ENCODE results near the gene FAM117B. TPM values are rescaled to one million over a fixed set of nuclear protein-coding genes. Genes with fewer than 3 reads are reported as not detected.
"Not testable (repeated sequence)": the region's sequence is repeated elsewhere in the genome, so short reads cannot be mapped to it uniquely, and the experiment has no call there.

The FAM117B gene
- polyA plus RNA-seq, 3 donors = 27.9 to 36.4 (median 29.4) TPM

DNA sequence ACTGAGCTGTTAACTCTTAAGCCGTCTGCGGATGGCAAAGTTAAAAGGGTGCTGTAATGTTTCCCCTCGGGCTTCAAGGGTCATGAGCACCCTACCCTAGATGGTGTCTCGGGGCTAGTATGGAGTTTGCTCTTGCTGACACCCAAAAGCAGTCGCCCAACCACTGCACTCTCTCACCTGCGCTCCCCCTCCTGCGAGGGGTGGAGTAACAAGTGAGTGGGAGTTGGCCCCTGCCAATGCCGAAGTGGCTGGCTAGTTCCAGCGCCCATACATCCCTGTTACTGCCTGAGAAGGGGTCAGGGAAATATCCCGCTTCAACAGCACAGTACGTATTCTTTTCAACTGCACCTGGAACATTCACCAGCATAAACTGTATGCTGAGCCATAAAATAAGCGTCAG, 47.5 kb downstream of the FAM117B start:
- DNase-seq (ENCODE audit: extremely low read depth in 1 of 11, low read depth in 9 of 11, low spot score in 4 of 11) = no peak

DNA sequence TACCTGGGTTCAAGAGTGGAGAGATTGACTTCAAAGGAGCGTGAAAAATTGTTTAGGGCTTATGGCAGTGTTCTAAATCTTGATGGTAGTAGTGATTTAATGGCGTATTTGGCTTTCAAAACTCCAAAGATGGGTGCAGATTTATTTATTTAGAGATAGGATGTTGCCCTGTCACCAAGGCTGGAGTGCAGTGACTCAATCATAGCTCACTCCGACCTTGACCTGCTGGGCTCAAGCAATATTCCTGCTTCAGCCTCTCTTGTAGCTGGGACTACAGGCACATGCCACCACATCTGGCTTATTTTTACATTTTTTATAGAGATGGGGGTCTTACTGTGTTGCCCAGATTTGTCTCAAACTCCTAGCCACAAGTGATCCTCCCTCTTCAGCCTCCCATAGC, 52.5 kb downstream of the FAM117B start:
- DNase-seq (ENCODE audit: extremely low read depth in 1 of 11, low read depth in 9 of 11, low spot score in 4 of 11) = no peak

DNA sequence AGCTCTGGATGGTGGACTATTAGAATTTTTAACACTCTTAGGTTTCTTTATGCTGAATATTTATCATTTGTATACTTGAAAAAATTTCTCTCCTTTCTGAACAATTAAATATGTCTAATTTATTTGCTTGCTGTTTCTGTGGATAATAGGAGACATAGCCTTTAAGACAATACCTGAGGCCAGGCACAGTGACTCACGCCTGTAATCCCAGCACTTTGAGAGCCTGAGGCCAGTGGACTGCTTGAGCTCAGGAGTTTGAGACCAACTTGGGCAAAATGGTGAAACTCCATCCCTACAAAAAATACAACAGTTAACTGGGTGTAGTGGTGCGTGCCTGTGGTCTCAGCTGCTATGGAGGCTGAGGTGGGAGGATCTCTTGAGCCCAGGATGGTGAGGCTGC, 54.7 kb downstream of the FAM117B start:
- DNase-seq (ENCODE audit: extremely low read depth in 1 of 11, low read depth in 9 of 11, low spot score in 4 of 11) = no peak

DNA sequence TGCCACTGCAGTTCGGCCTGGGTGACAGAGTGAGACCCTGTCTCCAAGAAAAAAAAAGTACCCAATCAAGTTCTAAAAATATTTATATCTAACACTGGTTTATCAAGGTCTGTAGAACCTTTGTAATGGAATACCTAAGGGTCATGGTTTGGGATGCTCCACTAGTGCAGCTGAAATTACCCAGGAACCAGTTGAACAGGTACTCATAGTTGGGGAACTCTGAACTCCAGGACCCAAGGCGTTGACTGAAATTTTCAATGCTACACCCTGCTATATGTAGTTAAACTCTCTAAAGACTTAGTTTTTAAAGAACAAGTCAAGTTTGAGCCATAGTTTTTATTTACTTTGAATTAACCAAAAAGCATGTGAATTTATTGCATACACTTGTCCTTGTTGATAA, 55.1 kb downstream of the FAM117B start:
- no peak for DNase-seq (ENCODE audit: extremely low read depth in 1 of 11, low read depth in 9 of 11, low spot score in 4 of 11)

DNA sequence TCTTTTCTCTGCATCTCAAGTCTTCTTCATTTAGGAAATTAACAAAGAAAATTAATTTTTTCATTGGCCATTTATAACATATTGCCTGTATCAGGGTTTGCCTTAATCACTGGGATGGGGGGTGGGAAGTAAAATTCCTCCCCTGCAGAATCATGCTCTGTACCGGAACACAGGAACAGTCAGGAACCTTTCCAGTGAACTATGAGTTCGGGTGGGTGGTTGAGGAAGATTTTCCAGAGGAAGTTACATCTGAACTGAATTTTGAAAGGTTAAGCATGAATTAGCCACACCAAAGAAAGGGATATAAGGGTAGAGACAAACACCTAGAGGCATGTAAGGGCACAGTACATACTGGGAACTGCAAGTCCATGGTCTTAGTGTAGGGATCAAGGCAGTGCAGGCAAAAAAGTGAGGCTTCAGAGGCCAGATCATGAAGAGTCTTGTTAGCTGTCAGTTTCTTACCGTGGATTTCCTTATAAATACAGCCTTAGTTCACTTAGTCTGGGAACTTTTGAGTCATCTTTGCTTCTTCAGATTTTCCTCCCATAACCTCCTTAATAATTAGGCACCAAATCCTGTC, 55.6 kb downstream of the FAM117B start:
- no peak for DNase-seq (ENCODE audit: extremely low read depth in 1 of 11, low read depth in 9 of 11, low spot score in 4 of 11)

DNA sequence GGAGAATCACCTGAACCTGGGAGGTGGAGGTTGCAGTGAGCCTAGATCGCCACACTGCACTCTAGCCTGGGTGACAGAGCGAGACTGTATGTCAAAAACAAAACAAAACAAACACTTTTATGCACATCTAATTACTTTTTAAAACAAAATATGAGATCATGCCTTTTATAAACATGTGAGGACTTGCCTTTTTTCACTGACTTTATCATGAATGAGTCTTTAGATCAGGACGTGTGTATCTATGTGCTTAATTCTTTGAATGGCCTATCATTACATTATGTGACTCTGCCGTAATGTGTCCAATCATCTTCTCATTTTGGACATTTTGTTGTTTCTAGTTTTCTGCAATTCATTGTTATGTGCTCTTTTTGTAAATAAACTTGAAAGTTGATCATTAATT, 58.7 kb downstream of the FAM117B start:
- no peak for DNase-seq (ENCODE audit: extremely low read depth in 1 of 11, low read depth in 9 of 11, low spot score in 4 of 11)

DNA sequence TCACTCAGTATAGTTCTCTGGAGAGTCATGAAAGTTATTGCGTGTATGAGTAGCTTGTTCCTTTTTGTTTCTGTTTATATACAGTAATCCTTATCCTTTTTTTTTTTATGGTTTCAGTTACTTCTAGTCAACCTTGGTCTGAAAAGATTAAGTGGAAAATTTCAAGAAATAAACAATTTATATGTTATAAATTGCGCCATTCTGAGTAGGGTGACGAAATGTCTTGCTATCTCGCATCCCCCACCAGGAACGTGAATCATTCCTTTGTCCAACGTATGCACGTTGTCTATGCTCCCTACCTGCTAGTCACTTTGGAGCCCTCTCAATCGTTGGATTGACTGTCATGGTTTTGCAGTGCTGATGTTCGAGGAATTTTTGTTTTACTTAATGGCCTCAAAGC, 60.4 kb downstream of the FAM117B start:
- DNase-seq (ENCODE audit: extremely low read depth in 1 of 11, low read depth in 9 of 11, low spot score in 4 of 11) = no peak

DNA sequence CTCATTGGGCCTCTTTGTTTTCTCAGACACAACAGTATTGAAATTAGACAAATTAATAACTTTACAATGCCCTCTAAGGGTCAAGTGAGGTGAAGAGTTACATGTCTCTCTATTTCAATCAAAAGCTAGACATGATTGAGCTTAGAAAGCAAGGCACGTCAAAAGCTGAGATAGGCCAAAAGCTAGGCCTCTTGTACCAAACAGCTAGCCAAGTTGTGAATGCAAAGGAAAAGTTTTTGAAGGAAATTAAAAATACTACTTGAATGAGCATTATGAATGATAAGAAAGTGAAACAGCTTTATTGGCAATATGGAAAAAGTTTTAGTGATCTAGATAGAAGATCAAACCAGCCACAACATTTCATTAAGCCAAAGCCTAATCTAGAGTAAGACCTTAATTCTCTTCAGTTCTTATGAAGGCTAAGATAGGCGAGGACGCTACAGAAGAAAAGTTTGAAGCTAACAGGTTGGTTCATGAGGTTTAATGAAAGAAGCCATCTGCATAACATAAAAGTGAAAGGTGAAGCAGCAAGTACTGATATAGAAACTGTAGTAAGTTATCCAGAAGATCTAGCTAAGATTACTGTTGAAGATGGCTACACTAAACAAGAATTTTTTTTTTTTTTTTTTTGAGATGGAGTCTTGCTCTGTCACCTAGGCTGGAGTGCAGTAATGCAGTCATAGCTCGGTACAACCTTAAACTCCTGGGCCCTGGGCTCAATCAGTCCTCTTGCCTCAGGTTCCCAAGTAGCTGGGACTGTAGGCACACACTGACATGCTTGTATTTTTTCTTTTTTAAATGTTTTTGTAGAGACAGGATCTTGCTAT, 65.5 kb downstream of the FAM117B start:
- no peak for DNase-seq (ENCODE audit: extremely low read depth in 1 of 11, low read depth in 9 of 11, low spot score in 4 of 11)

DNA sequence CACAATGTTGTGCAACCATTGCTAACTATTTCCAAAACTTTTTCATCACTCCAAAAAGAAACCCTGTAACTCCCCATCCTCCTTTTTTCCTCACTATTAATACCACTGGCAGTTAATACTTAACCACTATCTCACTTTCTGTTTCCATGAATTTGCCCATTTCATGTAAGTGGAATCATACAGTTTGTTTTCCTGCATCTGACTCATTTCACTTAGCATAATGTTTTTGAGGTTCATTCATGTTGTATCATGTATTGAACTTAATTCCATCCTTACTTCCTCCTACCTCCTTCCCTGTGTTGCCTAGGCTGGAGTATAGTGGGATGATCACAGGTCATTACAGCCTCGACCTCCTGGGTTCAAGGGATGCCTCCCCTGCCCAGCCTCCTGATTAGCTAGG, 68.3 kb downstream of the FAM117B start:
- DNase-seq (ENCODE audit: extremely low read depth in 1 of 11, low read depth in 9 of 11, low spot score in 4 of 11) = no peak

DNA sequence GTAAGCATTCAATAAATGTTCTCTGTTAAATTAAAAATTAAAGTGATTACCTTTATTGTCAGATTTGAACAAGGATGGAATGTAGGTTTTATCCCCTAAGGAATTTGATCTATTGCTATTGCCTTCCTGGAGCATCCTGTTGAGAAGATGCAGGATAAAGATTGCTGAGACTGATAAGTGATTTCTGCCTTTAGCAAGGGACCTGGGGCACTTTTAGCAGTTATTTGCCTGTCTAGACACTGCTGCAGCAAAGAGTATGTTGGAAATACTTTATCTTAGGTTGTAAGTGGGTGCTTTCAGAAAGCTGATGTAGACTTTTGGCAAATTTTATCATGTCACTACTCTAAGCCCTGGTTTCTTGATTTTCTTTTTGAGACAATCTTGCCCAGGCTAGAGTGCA, 69.5 kb downstream of the FAM117B start:
- no peak for DNase-seq (ENCODE audit: extremely low read depth in 1 of 11, low read depth in 9 of 11, low spot score in 4 of 11)

DNA sequence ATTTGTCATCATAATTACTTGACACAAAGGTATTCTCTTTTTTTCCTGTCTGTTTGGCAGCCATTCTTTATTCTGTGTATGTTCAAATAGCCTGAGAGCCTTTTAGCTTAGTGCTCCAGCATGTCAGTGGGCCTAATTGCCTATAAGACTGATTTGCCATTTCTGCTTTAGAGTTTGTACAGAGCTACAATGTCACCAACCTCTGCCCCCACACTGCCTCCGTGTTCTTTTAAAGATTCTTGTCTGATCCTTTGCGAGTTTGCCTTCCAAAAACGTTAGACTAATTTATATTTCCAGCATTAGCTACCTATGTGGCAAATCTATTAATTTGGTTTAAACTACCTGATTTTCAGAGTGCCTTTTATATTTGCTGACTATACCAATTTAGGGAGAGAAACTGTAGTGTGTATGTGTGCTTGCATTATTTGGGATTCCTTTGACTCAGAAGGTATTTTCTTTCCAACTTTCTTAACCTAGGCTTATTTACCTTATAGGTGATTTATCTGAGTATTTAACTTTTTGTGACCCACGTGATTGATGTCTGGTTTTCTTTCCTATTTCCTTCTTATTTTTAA, 70.8 kb downstream of the FAM117B start:
- DNase-seq (ENCODE audit: extremely low read depth in 1 of 11, low read depth in 9 of 11, low spot score in 4 of 11) = no peak

DNA sequence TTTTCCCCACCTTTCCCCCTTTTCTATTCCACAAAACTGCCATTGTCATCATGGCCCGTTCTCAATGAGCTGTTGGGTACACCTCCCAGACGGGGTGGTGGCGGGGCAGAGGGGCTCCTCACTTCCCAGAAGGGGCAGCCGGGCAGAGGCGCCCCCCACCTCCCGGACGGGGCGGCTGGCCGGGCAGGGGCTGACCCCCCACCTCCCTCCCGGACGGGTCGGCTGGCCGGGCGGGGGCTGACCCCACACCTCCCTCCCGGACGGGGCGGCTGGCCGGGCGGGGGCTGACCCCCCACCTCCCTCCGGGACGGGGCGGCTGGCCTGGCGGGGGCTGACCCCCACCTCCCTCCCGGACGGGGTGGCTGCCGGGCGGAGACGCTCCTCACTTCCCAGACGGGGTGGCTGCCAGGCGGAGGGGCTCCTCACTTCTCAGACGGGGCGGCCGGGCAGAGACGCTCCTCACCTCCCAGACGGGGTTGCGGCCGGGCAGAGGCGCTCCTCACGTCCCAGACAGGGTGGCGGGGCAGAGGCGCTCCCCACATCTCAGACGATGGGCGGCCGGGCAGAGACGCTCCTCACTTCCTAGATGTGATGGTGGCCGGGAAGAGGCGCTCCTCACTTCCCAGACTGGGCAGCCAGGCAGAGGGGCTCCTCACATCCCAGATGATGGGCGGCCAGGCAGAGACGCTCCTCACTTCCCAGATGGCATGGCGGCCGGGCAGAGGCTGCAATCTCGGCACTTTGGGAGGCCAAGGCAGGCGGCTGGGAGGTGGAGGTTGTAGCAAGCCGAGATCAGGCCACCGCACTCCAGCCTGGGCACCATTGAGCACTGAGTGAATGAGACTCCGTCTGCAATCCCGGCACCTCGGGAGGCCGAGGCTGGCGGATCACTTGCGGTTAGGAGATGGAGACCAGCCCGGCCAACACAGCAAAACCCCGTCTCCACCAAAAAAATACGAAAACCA, 80.5 kb downstream of the FAM117B start:
- DNase-seq (ENCODE audit: extremely low read depth in 1 of 11, low read depth in 9 of 11, low spot score in 4 of 11) = not testable (repeated sequence)

DNA sequence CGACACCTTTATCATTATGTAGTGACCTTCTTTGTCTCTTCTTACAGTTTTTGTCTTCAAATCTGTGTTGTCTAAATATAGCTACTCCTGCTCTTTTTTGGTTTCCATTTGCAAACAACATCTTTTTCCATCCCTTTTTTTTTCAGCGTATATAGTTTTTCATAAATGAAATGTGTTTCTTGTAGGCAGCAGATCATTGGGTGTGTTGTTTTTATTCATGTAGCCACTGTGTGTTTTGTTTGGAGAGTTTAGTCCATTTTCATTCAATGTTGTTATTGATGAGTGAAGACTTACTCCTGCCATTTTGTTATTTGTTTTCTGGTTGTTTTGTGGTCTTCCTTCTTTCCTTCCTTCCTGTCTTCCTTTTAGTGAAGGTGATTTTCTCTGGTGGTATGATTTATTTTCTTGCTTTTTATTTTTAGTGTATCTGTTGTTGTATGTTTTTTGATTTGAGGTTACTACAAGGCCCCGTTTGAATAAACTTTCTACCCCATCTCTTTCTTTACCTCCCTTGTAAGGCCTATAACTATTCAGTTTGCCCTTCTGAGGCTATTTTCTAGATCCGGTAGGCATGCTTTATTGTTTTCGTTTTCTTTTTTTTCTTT, 81.4 kb downstream of the FAM117B start:
- DNase-seq (ENCODE audit: extremely low read depth in 1 of 11, low read depth in 9 of 11, low spot score in 4 of 11) = no peak

DNA sequence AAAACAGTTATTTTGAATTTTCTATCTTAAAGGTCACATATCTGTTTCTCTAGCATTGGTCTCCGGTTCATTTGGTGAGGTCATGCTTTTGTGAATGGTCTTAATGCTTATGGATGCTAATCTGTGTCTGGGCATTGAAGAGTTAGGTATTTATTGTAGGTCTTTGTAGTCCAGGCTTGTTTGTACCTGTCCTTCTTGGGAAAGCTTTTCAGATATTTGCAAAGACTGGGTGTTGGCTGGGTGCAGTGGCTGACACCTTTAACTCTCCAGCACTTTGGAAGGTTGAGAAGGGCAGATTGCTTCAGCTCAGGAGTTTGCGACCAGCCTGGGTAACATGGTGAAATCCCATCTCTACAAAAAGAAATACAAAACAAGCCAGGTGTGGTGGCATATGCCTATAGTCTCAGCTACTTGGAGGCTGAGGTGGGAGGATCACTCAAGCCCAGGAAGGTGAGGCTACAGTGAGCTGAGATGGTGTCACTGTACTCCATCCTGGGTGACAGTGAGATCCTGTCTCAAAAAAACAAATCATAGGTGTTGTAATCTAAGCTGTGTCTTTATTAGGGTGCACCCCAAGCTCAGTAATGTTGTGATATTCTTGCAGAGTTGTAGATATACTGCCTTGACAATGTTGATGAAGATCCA, 82.3 kb downstream of the FAM117B start:
- no peak for DNase-seq (ENCODE audit: extremely low read depth in 1 of 11, low read depth in 9 of 11, low spot score in 4 of 11)

DNA sequence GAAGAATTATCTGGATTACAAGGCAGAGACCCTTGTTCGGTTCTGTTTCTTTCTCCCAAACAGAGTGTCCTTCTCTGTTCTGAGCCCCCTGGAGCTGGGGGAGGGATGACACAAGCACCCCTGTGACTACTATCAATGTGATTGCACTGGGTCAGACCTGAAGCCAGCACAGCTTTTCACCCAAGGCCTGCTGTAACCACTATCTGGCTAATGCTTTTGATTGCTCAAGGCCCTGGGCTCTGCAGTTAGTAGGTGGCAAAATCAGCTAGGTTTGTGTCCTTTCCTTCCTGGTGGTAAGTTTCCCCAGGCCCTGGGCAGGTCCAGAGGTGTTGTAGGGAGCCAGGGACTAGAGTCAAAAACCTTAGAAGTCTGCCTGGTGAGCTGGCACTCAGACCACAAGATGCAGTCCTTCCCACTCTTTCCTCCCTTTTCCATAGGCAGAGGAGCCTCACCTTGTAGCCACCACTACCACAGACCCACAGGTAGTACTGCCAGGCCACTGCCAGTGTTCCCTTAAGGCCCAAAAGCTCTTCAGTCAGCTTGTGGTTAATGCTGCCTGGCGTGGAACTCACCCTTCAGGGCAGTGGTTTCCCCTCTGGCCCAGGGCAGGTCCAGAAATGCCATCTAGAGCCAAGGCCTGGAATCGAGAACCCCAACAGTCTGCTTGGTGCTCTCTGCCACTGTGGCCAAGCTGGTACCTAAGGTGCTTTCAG, 83.0 kb downstream of the FAM117B start:
- no peak for DNase-seq (ENCODE audit: extremely low read depth in 1 of 11, low read depth in 9 of 11, low spot score in 4 of 11)

DNA sequence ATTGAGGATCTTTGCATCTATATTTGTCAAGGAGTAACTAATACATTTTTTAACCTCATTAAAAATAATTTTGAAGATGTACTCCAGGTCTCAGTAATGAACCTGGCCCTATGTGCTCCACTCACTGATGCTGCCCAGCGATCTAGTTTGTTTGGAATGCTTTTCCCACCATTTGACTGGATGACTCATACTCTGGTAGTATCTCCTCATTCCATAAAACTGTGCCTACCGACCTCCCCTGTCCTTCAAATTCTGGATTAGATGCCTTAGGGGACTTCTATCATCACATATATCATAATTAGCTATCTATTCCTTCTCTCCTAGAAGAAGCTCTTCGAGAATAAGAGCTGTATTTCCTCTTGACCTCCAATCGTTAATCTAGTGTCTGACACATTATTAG, 83.8 kb downstream of the FAM117B start:
- no peak for DNase-seq (ENCODE audit: extremely low read depth in 1 of 11, low read depth in 9 of 11, low spot score in 4 of 11)

DNA sequence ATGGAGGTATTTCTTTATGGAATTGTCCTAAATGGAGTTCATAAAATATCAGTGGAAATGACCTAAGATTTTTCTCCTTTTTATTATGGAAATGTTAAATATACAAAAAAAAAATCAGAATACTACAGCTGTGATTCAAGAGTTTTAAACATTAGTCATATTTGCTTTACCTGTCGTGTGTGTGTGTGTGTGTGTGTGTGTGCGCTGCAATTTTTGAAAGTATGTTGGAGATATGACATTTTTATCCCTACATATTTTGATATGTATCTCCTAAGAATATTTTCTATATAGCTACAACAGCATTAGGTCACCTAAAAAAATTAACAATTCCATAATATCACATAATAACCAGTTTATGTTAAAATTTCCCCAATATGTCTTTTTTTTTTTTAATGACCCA, 85.5 kb downstream of the FAM117B start:
- no peak for DNase-seq (ENCODE audit: extremely low read depth in 1 of 11, low read depth in 9 of 11, low spot score in 4 of 11)

DNA sequence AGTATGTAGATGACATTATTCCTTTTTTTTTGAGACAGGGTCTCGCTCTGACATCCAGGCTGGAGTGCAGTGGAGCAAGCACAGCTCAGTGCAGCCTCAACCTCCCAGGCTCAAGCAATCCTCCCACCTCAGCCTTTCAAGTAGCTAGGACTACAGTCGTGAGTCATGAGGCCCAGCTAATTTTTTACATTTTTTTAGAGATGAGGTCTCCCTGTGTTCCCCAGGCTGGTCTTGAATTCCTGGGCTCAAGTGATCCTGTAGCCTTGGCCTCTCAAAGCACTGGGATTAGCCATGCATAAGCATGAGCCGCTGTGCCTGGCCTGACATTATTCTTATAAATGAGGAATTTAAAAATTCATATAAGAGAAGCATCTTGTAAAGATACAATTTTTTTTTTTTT, 86.9 kb downstream of the FAM117B start:
- no peak for DNase-seq (ENCODE audit: extremely low read depth in 1 of 11, low read depth in 9 of 11, low spot score in 4 of 11)
